ENCODE data around the gene ARID5B. TPM values are rescaled to one million over a fixed set of nuclear protein-coding genes. Genes with fewer than 3 reads are reported as not detected.

Gene ARID5B
- total RNA-seq, 2 experiments from 2014 or later, result 73.8 to 106 TPM

GRCh38 chr10:61899663-61899996 is 1.9 kb upstream of the ARID5B start:
- DNase-seq, result no peak
- H3K27me3 Mint-ChIP-seq, result no peaks in the 10 kb centered on the region
- peak overlapping the region; percentile 100 for H3K27ac Mint-ChIP-seq
- H3K4me3 Mint-ChIP-seq, result peak overlapping the region; percentile 94
- intact Hi-C loops (cut with DNase I, micrococcal nuclease), result loop anchor here (2.0 to 5.0 kb wide), 2 partner anchors 17 to 147 kb away; no protein-coding TSS in a partner anchor
- H3K4me1 Mint-ChIP-seq, result peaks cover 35% of the 10 kb centered on the region
- no peaks in the 10 kb centered on the region for H3K9me3 Mint-ChIP-seq (ENCODE audit: low read depth)
- ATAC-seq, result no peak
- POLR2A ChIA-PET, result interaction anchor here (0.6 to 6.5 kb wide), 10 partner anchors 38 to 287 kb away, joined by 3 to 74 read pairs (median 3); no protein-coding TSS in a partner anchor
- CTCF ChIA-PET, result interaction anchor here (1.0 to 4.4 kb wide), 10 partner anchors 8 to 344 kb away, joined by 3 to 26 read pairs (median 6); no protein-coding TSS in a partner anchor
- peaks cover 19% of the 10 kb centered on the region for H3K36me3 Mint-ChIP-seq (ENCODE audit: low read depth)

- Mint-ChIP-seq H3K4me3 (peak overlapping the region; percentile 94), H3K27me3 (no peaks in the 10 kb centered on the region), H3K9me3 (ENCODE audit: low read depth) (no peaks in the 10 kb centered on the region), H3K4me1 (peaks cover 39% of the 10 kb centered on the region), H3K27ac (peak overlapping the region; percentile 100), H3K36me3 (ENCODE audit: low read depth) (peaks cover 23% of the 10 kb centered on the region)
- ChIA-PET POLR2A (interaction anchor here (0.6 to 6.5 kb wide), 12 partner anchors 37 to 286 kb away, joined by 3 to 74 read pairs (median 3); no protein-coding TSS in a partner anchor), CTCF (interaction anchor here (0.6 to 4.4 kb wide), 13 partner anchors 9 to 343 kb away, joined by 3 to 26 read pairs (median 7); no protein-coding TSS in a partner anchor)
- intact Hi-C loops (cut with DNase I, micrococcal nuclease), result loop anchor here (2.0 to 5.0 kb wide), 5 partner anchors 17 to 1993 kb away; partner anchors contain the start of genes CCDC6 (in 1 of the 2) and NRBF2 (in 1 of the 2)
- ATAC-seq, result peak; percentile 7
- DNase-seq, result peak; percentile 78
Observed at GRCh38 chr10:61899997-61900828, 1.3 kb upstream of the ARID5B start.

DNA sequence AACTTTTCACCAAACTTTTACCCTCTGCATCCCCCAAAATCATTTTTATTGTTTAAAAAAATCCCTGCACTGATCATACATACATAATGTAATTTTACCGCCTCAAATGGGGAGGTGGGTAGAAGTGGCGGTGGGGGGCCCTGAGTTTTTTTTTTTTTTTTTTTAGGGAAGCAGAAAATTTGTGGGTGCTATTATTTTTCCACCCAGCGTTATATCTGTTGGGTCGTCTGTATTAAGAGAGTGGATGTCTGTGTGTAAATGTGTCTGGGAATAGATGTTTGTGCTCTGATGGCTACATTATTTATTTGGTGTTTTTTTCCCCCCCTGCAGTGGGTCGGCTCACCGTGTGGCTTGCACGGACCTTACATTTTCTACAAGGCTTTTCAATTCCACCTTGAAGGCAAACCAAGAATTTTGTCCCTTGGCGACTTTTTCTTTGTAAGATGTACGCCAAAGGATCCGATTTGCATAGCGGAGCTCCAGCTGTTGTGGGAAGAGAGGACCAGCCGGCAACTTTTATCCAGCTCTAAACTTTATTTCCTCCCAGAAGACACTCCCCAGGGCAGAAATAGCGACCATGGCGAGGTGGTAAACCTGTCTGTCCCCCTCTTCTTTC is 438 bp downstream of the ARID5B start:
- DNase-seq (no peak), ATAC-seq (no peak)
- peaks cover 28% of the 10 kb centered on the region for H3K36me3 Mint-ChIP-seq (ENCODE audit: low read depth)
- no peaks in the 10 kb centered on the region for H3K9me3 Mint-ChIP-seq (ENCODE audit: low read depth)
- intact Hi-C loops (cut with DNase I, micrococcal nuclease), result loop anchor here (1.0 to 5.0 kb wide), 9 partner anchors 63 to 1995 kb away; partner anchors contain the start of genes EGR2 (in 2 of the 2), CCDC6 (in 1 of the 2) and NRBF2 (in 1 of the 2)
- H3K27ac Mint-ChIP-seq, result peak overlapping the region; percentile 100
- H3K4me3 Mint-ChIP-seq, result peak overlapping the region; percentile 94
- H3K27me3 Mint-ChIP-seq, result no peaks in the 10 kb centered on the region
- CTCF ChIA-PET, result interaction anchor here (0.7 to 4.4 kb wide), 12 partner anchors 41 to 257 kb away, joined by 3 to 26 read pairs (median 4); no protein-coding TSS in a partner anchor
- peaks cover 47% of the 10 kb centered on the region for H3K4me1 Mint-ChIP-seq
- POLR2A ChIA-PET, result interaction anchor here (0.7 to 6.5 kb wide), 15 partner anchors 32 to 1333 kb away, joined by 3 to 74 read pairs (median 8); no protein-coding TSS in a partner anchor

DNA sequence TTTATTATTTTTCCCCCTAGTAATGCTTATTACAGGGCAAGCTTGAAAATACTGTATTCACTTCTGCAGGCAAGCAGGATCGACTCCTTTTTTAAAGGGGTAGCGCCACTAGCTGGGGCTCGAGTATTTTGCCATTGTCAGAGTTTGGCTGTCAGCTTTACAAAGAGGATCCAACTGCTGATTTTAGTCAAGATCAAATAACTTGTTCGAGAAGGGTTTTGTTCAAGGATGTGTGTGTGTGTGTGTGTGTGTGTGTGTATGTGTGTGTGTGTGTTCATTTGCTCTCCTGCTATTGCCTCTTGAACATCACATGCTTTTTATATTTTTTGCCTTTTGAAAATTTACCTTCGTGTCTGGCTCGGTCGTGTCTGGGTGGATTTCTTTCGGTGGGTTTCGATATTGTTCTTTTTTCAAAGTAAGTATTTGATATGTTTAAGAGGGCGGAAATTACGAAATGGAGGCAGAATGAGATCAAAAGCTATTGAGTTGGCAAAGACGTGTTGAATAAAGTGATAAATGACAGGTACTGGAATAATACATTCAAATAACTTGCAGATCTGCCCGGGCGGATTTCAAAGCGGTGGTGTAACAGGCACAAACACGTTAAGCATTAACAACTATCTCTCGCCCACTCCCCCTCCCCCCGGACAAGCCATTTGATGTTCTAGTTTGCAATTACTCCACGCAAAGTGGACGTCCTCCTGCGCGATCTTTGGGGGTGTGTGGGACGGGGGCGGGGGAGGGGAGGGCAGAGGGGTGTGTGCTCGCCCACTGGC is 1.1 kb downstream of the ARID5B start:
- CTCF ChIA-PET, result interaction anchor here (0.7 to 4.4 kb wide), 18 partner anchors 20 to 256 kb away, joined by 3 to 26 read pairs (median 4); no protein-coding TSS in a partner anchor
- Mint-ChIP-seq H3K9me3 (ENCODE audit: low read depth) (no peaks in the 10 kb centered on the region), H3K4me1 (peaks cover 44% of the 10 kb centered on the region), H3K27ac (peak overlapping the region; percentile 100), H3K27me3 (no peaks in the 10 kb centered on the region), H3K36me3 (ENCODE audit: low read depth) (peaks cover 32% of the 10 kb centered on the region), H3K4me3 (peak overlapping the region; percentile 94)
- peak; percentile 11 for ATAC-seq
- POLR2A ChIA-PET, result interaction anchor here (0.5 to 6.5 kb wide), 15 partner anchors 14 to 1332 kb away, joined by 3 to 74 read pairs (median 7); no protein-coding TSS in a partner anchor
- DNase-seq, result peak; percentile 81
- intact Hi-C loops (cut with DNase I, micrococcal nuclease), result loop anchor here (1.0 to 5.0 kb wide), 13 partner anchors 41 to 1995 kb away; partner anchors contain the start of genes EGR2 (in 2 of the 2), CCDC6 (in 1 of the 2) and NRBF2 (in 1 of the 2)

- CTCF ChIA-PET, result interaction anchor here (0.6 to 4.4 kb wide), 13 partner anchors 8 to 337 kb away, joined by 3 to 26 read pairs (median 5); no protein-coding TSS in a partner anchor
- intact Hi-C loops (cut with DNase I, micrococcal nuclease), result loop anchor here (1.0 to 5.0 kb wide), 12 partner anchors 40 to 1996 kb away; partner anchors contain the start of genes EGR2 (in 2 of the 2), CCDC6 (in 1 of the 2) and NRBF2 (in 1 of the 2)
- Mint-ChIP-seq H3K27ac (peak overlapping the region; percentile 100), H3K4me3 (peak overlapping the region; percentile 94), H3K27me3 (no peaks in the 10 kb centered on the region), H3K36me3 (ENCODE audit: low read depth) (peaks cover 37% of the 10 kb centered on the region), H3K9me3 (ENCODE audit: low read depth) (peaks cover 2% of the 10 kb centered on the region), H3K4me1 (peaks cover 40% of the 10 kb centered on the region)
- DNase-seq (peak; percentile 86), ATAC-seq (peak; percentile 46)
- POLR2A ChIA-PET, result interaction anchor here (0.7 to 6.5 kb wide), 12 partner anchors 15 to 285 kb away, joined by 3 to 74 read pairs (median 4); no protein-coding TSS in a partner anchor
Observed at GRCh38 chr10:61903221-61903927, 1.9 kb downstream of the ARID5B start.

- peak overlapping the region; percentile 94 for H3K4me3 Mint-ChIP-seq
- ChIA-PET POLR2A (interaction anchor here (0.7 to 6.5 kb wide), 10 partner anchors 15 to 284 kb away, joined by 3 to 74 read pairs (median 4); no protein-coding TSS in a partner anchor), CTCF (interaction anchor here (0.6 to 3.4 kb wide), 11 partner anchors 9 to 341 kb away, joined by 3 to 15 read pairs (median 4); no protein-coding TSS in a partner anchor)
- no peak for ATAC-seq
- peak overlapping the region; percentile 97 for H3K27ac Mint-ChIP-seq
- H3K27me3 Mint-ChIP-seq, result no peaks in the 10 kb centered on the region
- peaks cover 38% of the 10 kb centered on the region for H3K4me1 Mint-ChIP-seq
- peaks cover 41% of the 10 kb centered on the region for H3K36me3 Mint-ChIP-seq (ENCODE audit: low read depth)
- H3K9me3 Mint-ChIP-seq (ENCODE audit: low read depth), result peaks cover 2% of the 10 kb centered on the region
- DNase-seq, result no peak
- intact Hi-C loops (cut with DNase I, micrococcal nuclease), result loop anchor here (1.0 to 5.0 kb wide), 17 partner anchors 15 to 1997 kb away; partner anchors contain the start of genes EGR2 (in 2 of the 2), CCDC6 (in 1 of the 2) and NRBF2 (in 1 of the 2)
Observed at GRCh38 chr10:61903928-61904344, 2.4 kb downstream of the ARID5B start.

DNA sequence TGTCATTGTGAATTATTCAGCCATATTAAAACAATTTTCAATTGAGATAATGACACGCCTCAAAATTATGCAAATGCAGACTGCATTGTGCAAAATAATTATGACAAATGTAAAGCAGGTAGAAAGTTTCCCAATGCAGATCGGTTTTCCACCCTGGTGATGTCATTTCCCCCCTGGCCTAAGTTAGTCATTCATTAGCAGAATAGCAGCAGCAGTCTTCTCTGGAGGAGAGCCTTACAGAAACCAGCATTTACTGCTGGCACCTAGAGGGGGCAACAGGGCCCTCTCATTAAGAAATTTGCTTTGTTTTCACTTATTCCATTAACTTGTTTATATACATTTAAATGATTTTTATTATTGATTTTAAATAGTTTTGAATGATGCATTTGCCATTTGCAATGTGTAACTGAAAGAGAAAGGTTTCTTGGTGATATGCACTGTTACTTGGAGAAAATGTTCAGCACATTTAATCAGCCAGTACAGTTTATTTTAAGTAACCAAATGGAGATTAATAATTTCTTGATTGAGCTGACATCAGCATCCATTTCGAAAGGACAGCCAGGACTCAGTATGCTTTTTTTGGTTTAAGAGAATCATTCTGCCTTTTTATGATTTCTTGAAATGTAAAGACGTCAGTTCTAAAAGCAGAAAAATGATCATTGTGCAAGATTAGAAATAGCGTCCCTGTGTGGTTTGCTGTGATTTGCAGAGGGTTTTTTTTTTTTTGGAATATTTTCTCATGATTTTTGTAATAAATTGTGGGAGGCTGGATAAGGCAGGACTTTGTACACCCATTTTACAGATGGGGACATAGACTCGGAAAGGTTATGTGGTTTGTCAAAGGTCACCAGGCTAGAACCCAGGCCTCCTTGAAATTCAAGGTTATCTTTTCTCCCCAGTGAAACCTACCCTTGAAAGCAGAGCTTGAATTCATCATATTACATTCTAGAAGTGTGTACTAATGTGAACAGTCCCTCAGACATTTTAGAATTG is 3.5 kb downstream of the ARID5B start:
- ChIA-PET POLR2A (interaction anchor here (0.6 to 6.5 kb wide), 9 partner anchors 32 to 320 kb away, joined by 3 to 74 read pairs (median 4); no protein-coding TSS in a partner anchor), CTCF (interaction anchor here (0.9 to 2.2 kb wide), 10 partner anchors 10 to 340 kb away, joined by 3 to 9 read pairs (median 4); no protein-coding TSS in a partner anchor)
- H3K27me3 Mint-ChIP-seq, result no peaks in the 10 kb centered on the region
- H3K4me3 Mint-ChIP-seq, result peak overlapping the region; percentile 94
- DNase-seq (peak; percentile 79), ATAC-seq (peak; percentile 47)
- peaks cover 2% of the 10 kb centered on the region for H3K9me3 Mint-ChIP-seq (ENCODE audit: low read depth)
- peaks cover 48% of the 10 kb centered on the region for H3K36me3 Mint-ChIP-seq (ENCODE audit: low read depth)
- H3K4me1 Mint-ChIP-seq, result peaks cover 37% of the 10 kb centered on the region
- intact Hi-C loops (cut with DNase I, micrococcal nuclease), result loop anchor here (1.0 to 5.0 kb wide), 9 partner anchors 14 to 1998 kb away; partner anchors contain the start of genes CCDC6 (in 1 of the 2) and NRBF2 (in 1 of the 2)
- peak overlapping the region; percentile 97 for H3K27ac Mint-ChIP-seq

- H3K4me1 Mint-ChIP-seq, result peaks cover 46% of the 10 kb centered on the region
- no peaks in the 10 kb centered on the region for H3K27me3 Mint-ChIP-seq
- peaks cover 56% of the 10 kb centered on the region for H3K36me3 Mint-ChIP-seq (ENCODE audit: low read depth)
- ChIA-PET POLR2A (interaction anchor here (0.6 to 1.4 kb wide), 7 partner anchors 31 to 319 kb away, joined by 3 to 7 read pairs (median 3); no protein-coding TSS in a partner anchor), CTCF (interaction anchor here (0.7 to 2.2 kb wide), 8 partner anchors 18 to 339 kb away, joined by 3 to 10 read pairs (median 4); no protein-coding TSS in a partner anchor)
- intact Hi-C loops (cut with DNase I, micrococcal nuclease), result loop anchor here in 1 of 2 experiments (2.0 kb wide), 2 partner anchors 13 to 23 kb away; no protein-coding TSS in a partner anchor
- no peak for ATAC-seq
- H3K4me3 Mint-ChIP-seq, result peak overlapping the region; percentile 26
- peaks cover 2% of the 10 kb centered on the region for H3K9me3 Mint-ChIP-seq (ENCODE audit: low read depth)
- peak overlapping the region; percentile 63 for H3K27ac Mint-ChIP-seq
- DNase-seq, result no peak
Observed at GRCh38 chr10:61905837-61906561, 4.5 kb downstream of the ARID5B start.

Data from activated CD4-positive, alpha-beta T cell treated with anti-CD3 and anti-CD28 coated beads for 36 hours (primary cell).